ENCODE data around the gene PSPH. TPM values are rescaled to one million over a fixed set of nuclear protein-coding genes. Genes with fewer than 3 reads are reported as not detected.
A peak's percentile ranks its signal among the peaks of the same experiment; 100 is the strongest.

Gene PSPH
- total RNA-seq, 1 experiment from 2014 or later: 62.3 TPM

- intact Hi-C loops (cut with micrococcal nuclease; ENCODE audit: unreplicated experiment) (loop anchor here (10.0 kb wide), 1 partner anchor 435 kb away; no protein-coding TSS in a partner anchor), in situ Hi-C loops (cut with HindIII; ENCODE audit: low pct_unique_long_range_greater_than_20kb, low sequenced_read_pairs) (no loop called here)
- H3K4me3 ChIP-seq (ENCODE audit: low read depth in 2 of 2, low read length in 2 of 2): no peak overlapping the region
- ATAC-seq (peak; percentile 86), DNase-seq (ENCODE audit: low read depth, low spot score) (no peak)
- ChIA-PET POLR2A (interaction anchor here (0.6 kb wide), 2 partner anchors 8 to 59 kb away, joined by 5 to 8 read pairs; no protein-coding TSS in a partner anchor), CTCF (interaction anchor here (0.7 to 1.9 kb wide), 3 partner anchors 25 to 29 kb away, joined by 3 to 6 read pairs (median 4); partner anchors contain the start of genes CCT6A, CHCHD2 and PSPH)
- H3K27ac ChIP-seq (ENCODE audit: low read length): peak overlapping the region; percentile 5
- no peaks in the 10 kb centered on the region for H3K27me3 ChIP-seq (ENCODE audit: control insufficient read depth, insufficient read depth, low read length)
- H3K4me1 ChIP-seq (ENCODE audit: control insufficient read depth, insufficient read depth, low read length): peaks cover 14% of the 10 kb centered on the region
- TSS peak; percentile 89 for BruUV-seq (replicated peaks)
- no peaks in the 10 kb centered on the region for H3K9me3 ChIP-seq (ENCODE audit: control insufficient read depth, insufficient read depth, low read depth, low read length)
- no peak for TF ChIP-seq POLR2AphosphoS5 (IDR thresholded peaks at IDR 0.05; ENCODE audit: low read depth, low read length)
- TF ChIP-seq, protein P1, sequence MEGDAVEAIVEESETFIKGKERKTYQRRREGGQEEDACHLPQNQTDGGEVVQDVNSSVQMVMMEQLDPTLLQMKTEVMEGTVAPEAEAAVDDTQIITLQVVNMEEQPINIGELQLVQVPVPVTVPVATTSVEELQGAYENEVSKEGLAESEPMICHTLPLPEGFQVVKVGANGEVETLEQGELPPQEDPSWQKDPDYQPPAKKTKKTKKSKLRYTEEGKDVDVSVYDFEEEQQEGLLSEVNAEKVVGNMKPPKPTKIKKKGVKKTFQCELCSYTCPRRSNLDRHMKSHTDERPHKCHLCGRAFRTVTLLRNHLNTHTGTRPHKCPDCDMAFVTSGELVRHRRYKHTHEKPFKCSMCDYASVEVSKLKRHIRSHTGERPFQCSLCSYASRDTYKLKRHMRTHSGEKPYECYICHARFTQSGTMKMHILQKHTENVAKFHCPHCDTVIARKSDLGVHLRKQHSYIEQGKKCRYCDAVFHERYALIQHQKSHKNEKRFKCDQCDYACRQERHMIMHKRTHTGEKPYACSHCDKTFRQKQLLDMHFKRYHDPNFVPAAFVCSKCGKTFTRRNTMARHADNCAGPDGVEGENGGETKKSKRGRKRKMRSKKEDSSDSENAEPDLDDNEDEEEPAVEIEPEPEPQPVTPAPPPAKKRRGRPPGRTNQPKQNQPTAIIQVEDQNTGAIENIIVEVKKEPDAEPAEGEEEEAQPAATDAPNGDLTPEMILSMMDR (IDR thresholded peaks at IDR 0.05): peak; percentile 93
- no peaks in the 10 kb centered on the region for H3K36me3 ChIP-seq (ENCODE audit: control insufficient read depth, insufficient read depth, low read length)
These were observed 28.4 kb upstream of the PSPH start for GRCh38 chr7:56079450-56080185.

DNA sequence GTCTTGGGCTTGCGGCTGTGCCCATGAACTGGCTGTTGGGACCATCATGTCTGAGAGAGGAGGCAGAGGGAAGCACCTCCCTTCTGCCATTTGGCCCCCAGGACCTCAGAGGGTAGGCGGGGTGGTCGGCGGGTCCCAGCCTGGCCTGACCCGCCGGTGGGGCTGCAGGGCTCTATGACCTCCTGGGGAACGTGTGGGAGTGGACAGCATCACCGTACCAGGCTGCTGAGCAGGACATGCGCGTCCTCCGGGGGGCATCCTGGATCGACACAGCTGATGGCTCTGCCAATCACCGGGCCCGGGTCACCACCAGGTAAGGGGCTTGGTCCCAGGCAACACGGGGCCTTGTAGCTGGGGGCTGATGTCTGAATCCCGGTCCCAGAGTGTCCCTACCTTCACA lies 27.0 kb upstream of the PSPH start:
- H3K9me3 ChIP-seq (ENCODE audit: control insufficient read depth, insufficient read depth, low read depth, low read length): no peaks in the 10 kb centered on the region
- TF ChIP-seq TCF7L2 (IDR thresholded peaks at IDR 0.05; ENCODE audit: low read depth, low read length) (no peak), SIN3A (IDR thresholded peaks at IDR 0.05; ENCODE audit: borderline replicate concordance, insufficient read depth, low read depth, low read length) (no peak), POLR2AphosphoS5 (IDR thresholded peaks at IDR 0.05; ENCODE audit: low read depth, low read length) (no peak)
- TF ChIP-seq, protein P1 (IDR thresholded peaks at IDR 0.05): no peak
- TF ChIP-seq, protein P2, sequence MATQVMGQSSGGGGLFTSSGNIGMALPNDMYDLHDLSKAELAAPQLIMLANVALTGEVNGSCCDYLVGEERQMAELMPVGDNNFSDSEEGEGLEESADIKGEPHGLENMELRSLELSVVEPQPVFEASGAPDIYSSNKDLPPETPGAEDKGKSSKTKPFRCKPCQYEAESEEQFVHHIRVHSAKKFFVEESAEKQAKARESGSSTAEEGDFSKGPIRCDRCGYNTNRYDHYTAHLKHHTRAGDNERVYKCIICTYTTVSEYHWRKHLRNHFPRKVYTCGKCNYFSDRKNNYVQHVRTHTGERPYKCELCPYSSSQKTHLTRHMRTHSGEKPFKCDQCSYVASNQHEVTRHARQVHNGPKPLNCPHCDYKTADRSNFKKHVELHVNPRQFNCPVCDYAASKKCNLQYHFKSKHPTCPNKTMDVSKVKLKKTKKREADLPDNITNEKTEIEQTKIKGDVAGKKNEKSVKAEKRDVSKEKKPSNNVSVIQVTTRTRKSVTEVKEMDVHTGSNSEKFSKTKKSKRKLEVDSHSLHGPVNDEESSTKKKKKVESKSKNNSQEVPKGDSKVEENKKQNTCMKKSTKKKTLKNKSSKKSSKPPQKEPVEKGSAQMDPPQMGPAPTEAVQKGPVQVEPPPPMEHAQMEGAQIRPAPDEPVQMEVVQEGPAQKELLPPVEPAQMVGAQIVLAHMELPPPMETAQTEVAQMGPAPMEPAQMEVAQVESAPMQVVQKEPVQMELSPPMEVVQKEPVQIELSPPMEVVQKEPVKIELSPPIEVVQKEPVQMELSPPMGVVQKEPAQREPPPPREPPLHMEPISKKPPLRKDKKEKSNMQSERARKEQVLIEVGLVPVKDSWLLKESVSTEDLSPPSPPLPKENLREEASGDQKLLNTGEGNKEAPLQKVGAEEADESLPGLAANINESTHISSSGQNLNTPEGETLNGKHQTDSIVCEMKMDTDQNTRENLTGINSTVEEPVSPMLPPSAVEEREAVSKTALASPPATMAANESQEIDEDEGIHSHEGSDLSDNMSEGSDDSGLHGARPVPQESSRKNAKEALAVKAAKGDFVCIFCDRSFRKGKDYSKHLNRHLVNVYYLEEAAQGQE (IDR thresholded peaks at IDR 0.05; ENCODE audit: insufficient read depth in 1 of 2, low read depth in 2 of 2, low read length in 1 of 2): no peak
- no peak for DNase-seq (ENCODE audit: low read depth, low spot score)
- POLR2A ChIA-PET: no interaction called here
- no peak for ATAC-seq
- H3K4me3 ChIP-seq (ENCODE audit: low read depth in 2 of 2, low read length in 2 of 2): no peak overlapping the region
- no TSS peak for BruUV-seq (replicated peaks)
- CTCF ChIA-PET: interaction anchor here (1.7 to 1.9 kb wide), 2 partner anchors 15 to 28 kb away, joined by 4 to 5 read pairs; partner anchors contain the start of genes CHCHD2 and PHKG1
- no peaks in the 10 kb centered on the region for H3K27me3 ChIP-seq (ENCODE audit: control insufficient read depth, insufficient read depth, low read length)
- in situ Hi-C loops (cut with HindIII; ENCODE audit: low pct_unique_long_range_greater_than_20kb, low sequenced_read_pairs) (no loop called here), intact Hi-C loops (cut with micrococcal nuclease; ENCODE audit: unreplicated experiment) (loop anchor here (10.0 kb wide), 1 partner anchor 433 kb away; no protein-coding TSS in a partner anchor)
- H3K4me1 ChIP-seq (ENCODE audit: control insufficient read depth, insufficient read depth, low read length): peaks cover 17% of the 10 kb centered on the region
- no peak overlapping the region for H3K27ac ChIP-seq (ENCODE audit: low read length)
- no peaks in the 10 kb centered on the region for H3K36me3 ChIP-seq (ENCODE audit: control insufficient read depth, insufficient read depth, low read length)
